GM21619 (cell line): ENCODE data around the gene SLAMF7.
"Not testable (repeated sequence)": the region's sequence is repeated elsewhere in the genome, so short reads cannot be mapped to it uniquely, and the experiment has no call there.

ENCODE experiments used
- ATAC-seq: cut with Tn5 transposase; IDR thresholded peaks from one replicate; pipeline ENCODE4 v1.9.1; 2021; ENCODE audit not compliant: unreplicated experiment

Gene SLAMF7

DNA sequence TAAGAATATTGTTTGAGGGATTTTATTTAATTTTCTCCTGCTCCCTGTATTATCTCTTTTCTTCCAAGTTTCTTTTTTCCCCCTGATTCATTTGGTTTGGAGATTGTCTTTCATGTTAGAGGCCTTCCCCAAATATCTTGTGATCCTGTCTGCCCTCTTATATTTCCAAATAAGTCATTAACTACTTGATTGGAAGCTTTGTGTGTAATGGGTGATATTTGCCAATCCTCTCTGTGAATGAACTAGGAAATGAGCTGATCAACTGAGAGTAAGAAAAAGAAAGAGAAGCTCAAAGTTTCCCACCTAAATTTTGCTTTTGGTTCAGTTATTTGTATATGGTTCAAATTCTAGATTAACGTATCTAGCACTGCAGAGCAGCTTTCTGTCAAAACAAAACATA lies 33.3 kb downstream of the SLAMF7 start:
- ATAC-seq, result no peak

DNA sequence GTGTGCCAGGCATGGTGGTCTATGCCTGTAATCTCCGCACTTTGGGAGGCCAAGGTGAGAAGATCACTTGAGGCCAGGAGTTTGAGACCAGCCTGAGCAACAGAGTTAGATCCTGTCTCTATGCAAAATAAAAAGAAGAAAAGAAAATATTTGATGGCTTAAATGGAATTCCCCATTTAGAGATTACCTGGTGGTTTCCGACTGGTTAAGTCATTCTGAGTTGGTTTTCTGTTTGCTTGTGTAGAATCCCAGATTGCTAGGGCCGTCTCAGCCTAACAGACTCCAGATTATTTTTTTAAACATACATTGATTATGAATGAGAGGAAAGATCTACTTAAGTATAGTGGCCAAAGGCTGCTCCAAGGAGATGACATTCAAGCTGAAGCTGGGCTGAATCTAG lies 34.0 kb downstream of the SLAMF7 start:
- no peak for ATAC-seq

DNA sequence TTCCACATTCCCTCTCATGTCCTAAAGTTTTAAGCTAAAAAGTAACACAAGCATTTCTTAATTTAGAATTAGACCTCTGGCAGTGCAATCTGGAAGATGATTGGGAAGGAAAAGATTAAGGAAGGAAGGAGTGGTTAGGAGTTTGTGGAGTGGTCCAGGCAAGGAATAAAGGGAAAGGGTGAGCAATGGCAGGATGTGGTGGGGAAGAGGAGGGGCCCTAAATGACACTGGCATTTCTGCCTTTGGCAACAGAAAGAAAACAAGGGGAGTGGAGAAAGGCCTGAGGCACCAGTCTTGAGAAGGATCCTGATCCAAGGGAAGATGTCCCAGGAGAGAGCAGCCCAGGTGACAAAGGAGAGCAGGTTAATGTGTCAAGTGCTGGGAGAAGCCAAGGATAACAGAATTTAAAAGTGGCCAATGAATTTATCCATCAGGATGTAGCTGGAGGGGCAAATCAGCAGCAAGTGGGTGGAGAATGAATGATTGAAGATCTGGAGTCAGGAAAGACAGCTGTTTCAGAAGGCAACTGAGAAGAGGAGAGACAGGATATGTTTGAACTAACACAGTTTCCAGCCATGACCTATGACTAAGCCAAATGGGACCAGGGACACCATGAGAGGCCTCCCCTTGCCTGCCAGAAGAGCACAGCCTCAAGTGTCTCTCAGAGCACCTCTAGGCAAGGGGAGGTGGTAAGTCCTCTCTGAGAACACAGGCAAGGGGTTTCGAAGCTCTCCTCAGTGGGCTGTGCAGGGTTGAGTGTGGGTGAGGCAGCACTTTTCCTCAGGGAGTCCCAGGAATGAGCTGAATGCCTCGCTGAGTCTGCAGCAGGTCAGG lies 36.1 kb downstream of the SLAMF7 start:
- no peak for ATAC-seq

DNA sequence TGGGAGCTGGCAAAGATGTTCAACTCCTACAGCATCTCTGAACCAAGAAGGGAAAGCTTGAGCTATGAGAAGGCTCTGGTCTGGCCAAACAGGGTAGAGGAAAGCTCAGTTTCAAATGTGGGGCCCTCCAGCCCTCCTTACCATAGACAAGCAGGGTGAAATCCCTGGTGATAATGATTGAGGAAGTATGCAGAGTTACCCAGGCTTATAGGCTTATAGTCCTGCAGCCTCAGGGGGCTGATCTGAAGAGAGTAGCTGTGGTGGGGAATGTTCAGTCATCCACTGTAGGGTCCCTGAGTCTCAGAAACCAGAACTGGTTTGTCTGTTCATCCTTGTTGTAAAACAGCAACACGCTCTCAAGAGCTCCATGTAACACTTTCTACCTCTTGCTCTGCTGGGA lies 37.1 kb downstream of the SLAMF7 start:
- no peak for ATAC-seq

- ATAC-seq, result no peak
Observed at GRCh38 chr1:160777486-160778089, 38.5 kb downstream of the SLAMF7 start.

GRCh38 chr1:160778976-160779375 lies 39.9 kb downstream of the SLAMF7 start:
- ATAC-seq, result no peak

DNA sequence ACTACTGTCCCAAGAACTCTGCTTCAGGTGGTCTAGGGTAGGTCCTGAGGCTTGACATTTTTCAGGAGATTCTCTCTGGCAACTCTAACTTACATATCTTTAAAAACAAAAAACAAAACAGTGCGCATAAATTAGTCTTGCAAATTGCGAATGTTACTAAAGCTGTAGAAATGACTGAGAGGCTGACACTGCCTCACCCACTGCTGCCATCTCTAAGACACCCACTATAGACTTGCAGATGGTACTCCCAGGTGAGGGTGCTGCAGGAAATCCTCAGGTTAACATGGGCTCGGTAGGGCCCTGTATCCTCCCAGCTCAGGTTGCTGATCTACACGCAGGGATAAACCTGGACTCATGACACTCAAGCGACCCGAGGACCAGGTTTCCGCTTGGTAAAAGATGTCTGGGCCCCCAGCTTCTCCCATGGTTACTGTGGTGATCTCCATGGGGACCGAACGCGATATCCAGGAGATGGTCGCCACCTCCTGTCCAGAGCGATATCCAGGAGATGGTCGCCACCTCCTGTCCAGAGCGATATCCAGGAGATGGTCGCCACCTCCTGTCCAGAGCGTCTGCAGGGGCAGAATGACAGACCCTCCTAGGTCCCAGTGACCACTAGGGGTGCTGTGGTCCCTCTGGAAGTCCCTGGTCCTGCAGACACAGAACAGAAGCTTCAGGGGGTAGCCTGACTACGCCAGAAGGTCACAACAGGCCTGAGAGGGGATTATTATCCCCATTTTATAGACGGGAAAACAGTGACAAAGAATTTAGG lies 40.8 kb downstream of the SLAMF7 start:
- ATAC-seq, result no peak

GRCh38 chr1:160780398-160780755 lies 41.3 kb downstream of the SLAMF7 start:
- no peak for ATAC-seq

DNA sequence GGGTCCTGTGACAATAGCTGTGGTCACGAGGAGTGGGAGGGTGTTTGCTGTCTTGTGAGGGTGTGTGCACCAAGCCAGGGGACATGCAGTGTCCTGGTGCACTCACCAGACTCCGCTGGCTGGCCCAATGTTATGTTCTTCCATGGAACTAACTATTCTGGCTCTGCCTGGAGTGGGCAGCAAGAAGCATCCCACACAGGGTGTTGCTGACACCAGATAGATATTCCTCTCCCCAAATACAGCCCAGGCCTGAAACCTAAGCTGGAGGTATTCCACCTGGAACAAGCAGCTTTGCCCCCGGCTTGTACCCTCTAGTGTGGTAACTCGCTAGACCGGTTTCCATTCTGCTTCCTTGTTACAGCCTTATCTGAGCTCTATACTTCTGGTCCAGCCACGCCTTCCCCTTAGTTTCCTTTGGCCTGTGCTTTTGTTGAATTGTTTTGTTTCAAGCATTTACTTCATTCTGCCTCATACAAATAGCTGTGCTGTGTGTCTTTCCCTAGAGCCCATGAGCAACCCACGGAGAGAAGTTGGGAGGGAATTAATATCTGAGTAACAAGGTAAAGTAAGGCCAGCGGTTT lies 42.2 kb downstream of the SLAMF7 start:
- ATAC-seq, result no peak

DNA sequence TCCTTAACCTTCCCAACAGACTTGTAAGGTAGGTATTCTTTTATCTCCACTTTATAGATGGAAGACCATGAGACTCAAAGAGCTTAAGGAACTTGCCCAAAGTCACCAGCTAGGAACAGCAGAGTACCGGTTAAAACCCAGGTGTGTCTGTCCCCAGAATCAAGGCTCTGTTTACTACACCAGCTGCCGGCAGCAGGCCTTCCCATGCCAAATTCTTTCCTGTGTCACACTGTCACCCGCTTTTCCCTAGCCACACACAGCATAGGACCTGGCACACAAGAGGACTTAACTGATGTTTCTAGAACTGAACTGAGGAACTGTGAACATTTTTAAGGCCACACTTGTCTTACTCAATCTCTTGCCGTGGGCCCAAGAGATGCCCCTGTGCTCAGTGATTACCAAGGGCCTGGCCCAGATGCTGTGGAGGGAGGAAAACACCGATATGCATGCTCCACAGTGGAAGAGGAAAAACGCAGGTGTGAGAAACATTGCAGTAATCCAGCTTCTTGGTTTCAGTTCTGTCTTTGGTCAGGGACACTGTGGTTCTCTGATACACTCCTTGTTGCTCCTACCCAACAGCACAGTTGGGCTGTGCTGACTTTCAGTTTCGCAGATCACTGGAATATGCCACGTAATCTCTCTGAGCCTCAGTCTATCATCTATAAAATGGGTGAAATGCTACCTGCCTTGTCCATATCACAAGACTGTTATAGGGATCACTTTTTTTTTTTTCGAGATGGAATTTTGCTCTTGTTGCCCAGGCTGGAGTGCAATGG lies 43.1 kb downstream of the SLAMF7 start:
- peak; percentile 85 for ATAC-seq

DNA sequence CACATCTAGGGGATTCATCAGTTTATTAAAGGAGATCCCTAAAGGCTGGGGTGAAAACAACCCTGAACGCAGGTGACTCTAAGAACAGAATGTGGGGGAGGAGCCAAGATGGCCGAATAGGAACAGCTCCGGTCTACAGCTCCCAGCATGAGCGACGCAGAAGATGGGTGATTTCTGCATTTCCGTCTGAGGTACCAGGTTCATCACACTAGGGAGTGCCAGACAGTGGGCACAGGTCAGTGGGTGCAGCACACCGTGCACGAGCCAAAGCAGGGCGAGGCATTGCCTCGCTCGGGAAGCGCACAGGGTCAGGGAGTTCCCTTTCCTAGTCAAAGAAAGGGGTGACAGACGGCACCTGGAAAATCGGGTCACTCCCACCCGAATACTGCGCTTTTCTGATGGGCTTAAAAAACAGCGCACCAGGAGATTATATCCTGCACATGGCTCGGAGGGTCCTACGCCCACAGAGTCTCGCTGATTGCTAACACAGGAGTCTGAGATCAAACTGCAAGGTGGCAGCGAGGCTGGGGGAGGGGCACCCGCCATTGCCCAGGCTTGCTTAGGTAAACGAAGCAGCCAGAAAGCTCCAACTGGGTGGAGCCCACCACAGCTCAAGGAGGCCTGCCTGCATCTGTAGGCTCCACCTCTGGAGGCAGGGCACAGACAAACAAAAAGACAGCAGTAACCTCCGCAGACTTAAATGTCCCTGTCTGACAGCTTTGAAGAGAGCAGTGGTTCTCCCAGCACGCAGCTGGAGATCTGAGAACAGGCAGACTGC lies 44.1 kb downstream of the SLAMF7 start:
- not testable (repeated sequence) for ATAC-seq

DNA sequence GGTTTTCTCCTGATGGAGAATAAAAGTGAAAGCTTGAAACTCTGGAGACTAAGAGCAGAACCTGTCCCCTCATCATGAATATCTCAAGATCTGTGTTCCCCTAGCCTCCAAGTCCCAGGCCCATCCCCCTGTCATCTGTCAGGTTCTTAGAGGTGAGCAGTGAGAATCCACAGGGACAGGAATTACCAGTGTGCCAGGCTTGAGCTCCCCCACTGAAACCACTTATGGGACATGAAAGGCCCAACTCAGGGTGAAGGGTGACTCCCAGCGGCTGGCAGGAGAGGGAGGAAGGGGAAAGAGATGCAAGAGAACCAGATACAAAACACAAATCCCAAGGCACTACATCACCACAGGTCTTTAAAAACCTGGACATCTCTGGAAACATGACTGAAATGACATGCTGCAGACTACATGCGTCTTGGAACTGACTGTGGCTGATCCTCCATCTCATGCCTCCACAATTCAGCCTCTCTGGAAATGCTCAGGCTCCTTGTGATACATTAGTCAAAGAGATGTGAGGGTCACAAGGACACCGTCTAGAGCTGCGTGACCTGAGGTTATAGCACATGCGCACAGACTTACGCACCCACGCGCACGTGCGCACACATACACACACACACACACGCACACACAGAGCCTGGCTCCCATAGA lies 50.1 kb downstream of the SLAMF7 start:
- no peak for ATAC-seq

DNA sequence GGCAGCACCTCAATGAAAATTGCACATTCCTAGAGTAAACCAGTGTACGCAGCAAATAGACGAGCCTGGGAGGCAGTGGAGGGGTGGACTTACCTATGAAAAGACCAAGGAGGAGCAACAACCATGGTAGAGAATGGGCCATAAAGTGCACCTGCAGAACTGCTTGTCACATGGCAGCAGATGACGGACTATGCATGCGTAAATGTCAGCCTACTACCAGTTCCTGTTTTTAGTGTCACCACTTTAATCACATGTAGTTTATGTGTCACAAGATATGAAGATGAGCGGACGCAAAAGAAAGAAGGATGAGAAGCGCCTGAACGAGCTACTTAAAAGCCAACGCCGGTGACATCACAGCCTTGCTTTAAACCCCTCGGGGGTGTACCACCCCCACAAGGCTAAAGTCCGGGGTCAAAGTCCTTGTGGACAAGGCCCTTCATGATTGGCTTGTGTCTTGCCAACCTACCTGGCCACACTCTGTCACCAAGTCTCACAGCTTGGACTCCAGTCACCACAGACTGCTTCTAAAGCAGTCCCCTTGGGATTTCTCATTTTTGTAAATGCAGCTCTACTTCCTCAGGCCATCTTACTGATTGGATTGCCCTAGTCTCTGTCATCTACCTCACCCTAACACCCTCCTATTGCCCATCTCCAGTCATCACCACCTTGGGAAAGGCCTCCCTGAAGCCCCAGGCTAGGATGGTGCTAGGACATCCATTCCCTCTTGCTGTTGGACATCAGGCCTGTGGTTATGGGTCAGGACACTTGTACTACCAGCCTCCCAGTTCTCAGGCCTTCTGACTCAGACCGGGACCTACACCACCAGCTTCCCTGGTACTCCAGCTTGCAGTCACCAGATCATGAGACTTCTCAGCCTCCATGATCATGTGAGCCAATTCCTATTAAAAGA lies 50.9 kb downstream of the SLAMF7 start:
- peak; percentile 77 for ATAC-seq

DNA sequence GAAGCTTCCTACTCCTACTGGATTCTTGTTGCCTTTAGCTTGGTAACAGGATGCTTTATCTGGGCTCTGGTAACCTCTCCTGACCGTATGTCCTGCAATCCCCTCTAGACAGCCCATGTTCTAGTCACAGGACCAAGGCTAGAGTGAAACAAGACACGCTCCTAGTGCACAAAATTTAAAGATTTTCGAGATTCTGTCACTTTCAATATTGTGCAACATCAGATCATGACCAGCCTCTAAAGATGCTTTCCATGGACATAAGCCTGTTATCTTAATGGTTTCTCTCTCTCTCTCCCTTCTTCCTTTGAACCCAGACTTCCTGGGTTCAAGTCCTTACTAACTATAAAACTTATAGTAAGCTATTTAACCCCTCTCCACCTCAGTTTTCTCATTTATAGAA lies 55.3 kb downstream of the SLAMF7 start:
- no peak for ATAC-seq

GRCh38 chr1:160795951-160796383 lies 56.9 kb downstream of the SLAMF7 start, which contains the start of gene LY9:
LY9 (plus strand) TSS chr1:160796174; CDS start chr1:160796188, 14 bp downstream.
- ATAC-seq, result peak; percentile 77

GRCh38 chr1:160797271-160797709 lies 58.2 kb downstream of the SLAMF7 start:
- ATAC-seq, result no peak

DNA sequence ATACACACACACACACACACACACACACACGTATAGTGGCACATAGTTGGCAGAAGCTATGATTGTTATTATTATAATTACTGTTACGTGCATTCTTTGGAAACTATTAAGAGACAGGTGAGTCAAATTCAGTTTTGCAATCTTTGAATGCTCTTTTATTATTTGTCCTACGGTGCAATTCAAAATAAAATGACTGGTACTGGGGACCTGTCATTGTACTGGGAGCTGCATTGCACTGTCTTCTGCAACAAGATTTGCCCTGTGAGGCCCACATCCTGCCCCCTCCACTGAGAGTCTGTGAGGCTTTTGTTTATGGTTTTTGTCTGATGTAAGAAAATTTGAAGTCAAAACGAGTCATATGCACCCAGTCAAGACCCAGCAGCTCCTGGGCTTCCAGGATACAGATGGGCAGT lies 58.8 kb downstream of the SLAMF7 start:
- ATAC-seq, result no peak

DNA sequence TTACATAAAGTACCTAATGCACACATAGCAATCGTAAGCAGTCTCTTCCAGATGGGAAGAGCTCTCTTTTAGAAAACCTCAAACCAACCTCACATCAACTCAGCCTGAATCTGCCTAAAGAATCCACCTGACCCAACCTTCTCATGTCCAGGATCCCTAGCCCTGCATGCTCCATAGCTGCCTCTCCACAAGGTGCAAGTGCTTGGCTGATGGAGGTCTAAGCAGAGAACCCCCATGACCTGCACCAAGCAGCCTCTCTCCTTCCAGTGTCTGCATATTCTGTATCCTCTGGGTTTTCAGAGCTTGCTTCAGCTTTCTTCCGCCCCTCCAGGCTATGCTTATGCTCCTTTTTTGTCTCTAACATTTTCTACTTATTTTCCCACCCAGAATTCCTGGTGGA lies 59.4 kb downstream of the SLAMF7 start:
- ATAC-seq, result no peak
